Measurements from ENCODE around the gene RAB6B.
A peak's percentile ranks its signal among the peaks of the same experiment; 100 is the strongest.

The RAB6B gene

DNA sequence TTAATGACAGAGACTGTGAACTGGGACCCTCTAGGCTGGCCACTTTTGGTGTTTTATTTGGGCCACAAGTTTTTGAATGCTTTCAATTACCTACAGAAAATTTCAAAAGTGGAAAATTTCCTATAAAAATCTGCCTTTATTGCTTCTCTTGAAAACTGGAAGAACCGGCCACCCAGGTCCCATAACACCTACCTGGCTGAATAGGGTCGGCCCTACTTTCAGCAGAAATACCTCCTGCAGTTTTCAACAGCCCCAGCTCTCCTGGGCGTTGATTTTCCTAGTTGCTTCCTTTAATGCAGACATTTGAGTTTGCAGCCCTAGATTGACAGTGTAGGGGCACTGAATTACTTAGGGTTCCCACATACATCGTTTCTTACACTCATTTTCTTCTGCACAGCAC is 90.8 kb downstream of the RAB6B start:
- no peak for DNase-seq (ENCODE audit: low read depth)
- peak overlapping the region; percentile 77; the same call in 1 of the 2 replicates for H3K4me3 ChIP-seq (ENCODE audit: low read depth, low read length)
- TF ChIP-seq, protein P1, sequence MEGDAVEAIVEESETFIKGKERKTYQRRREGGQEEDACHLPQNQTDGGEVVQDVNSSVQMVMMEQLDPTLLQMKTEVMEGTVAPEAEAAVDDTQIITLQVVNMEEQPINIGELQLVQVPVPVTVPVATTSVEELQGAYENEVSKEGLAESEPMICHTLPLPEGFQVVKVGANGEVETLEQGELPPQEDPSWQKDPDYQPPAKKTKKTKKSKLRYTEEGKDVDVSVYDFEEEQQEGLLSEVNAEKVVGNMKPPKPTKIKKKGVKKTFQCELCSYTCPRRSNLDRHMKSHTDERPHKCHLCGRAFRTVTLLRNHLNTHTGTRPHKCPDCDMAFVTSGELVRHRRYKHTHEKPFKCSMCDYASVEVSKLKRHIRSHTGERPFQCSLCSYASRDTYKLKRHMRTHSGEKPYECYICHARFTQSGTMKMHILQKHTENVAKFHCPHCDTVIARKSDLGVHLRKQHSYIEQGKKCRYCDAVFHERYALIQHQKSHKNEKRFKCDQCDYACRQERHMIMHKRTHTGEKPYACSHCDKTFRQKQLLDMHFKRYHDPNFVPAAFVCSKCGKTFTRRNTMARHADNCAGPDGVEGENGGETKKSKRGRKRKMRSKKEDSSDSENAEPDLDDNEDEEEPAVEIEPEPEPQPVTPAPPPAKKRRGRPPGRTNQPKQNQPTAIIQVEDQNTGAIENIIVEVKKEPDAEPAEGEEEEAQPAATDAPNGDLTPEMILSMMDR (IDR thresholded peaks at IDR 0.05; ENCODE audit: low read depth, low read length, missing control alignments) = no peak

DNA sequence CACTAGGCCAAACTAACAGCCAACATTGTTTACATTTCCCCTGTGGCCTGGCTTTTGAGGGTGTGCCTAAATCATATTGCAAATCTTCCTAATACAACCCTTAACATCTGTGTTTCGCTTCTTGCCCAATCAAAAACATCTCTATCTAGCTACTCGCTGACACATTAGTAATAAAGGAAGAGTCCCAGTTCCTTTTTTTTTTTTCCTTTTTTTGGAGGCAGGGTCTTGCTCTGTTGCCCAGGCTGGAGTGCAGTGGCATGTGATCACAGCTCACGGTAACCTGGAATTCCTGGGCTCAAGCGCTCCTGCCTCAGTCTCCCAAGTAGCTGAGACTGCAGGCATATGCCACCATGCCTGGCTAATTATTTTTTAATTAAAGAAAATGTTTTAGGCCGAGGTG is 92.2 kb downstream of the RAB6B start:
- DNase-seq (ENCODE audit: low read depth) = no peak
- TF ChIP-seq, protein P1 (IDR thresholded peaks at IDR 0.05; ENCODE audit: low read depth, low read length, missing control alignments) = no peak
- no peak overlapping the region for H3K4me3 ChIP-seq (ENCODE audit: low read depth, low read length)

DNA sequence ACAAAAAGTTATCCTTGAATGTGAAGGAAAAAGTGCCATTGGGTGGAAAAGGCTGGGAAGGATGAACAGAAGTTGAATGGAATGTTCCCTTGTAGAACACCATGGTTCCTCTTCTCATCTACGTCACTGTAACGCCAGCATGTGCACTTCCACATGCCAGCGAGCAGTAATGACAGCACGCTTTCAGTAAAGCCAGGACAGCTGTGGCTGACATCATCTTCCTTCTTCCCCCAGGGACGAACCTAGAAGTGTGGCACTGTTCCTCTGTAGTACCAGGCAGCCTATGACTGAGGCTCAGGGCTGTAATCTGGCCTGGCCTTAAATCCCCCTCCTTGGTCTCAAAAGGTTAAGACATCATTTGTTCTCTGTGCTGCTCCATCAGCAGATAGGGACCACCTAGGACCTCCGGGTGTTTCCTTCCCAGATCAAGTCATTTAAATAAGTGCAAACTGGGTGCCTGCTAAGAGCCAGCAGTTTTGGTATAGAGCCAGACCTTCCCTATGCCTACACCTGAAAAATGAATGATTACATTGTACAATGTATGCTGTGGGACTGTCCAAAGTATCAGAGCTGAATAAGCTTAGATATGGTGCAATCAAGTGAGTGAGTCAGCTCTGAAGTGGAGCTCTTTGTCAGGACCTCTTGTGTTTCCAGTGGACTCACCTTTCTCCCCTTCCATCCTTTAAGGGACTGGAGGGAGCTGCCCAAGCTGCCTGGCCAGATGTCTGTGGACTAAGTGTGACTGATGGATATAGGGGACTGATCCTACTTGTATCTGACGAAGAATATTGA is 95.7 kb downstream of the RAB6B start:
- no peak overlapping the region for H3K4me3 ChIP-seq (ENCODE audit: low read depth, low read length)
- TF ChIP-seq, protein P1 (IDR thresholded peaks at IDR 0.05; ENCODE audit: low read depth, low read length, missing control alignments) = no peak
- no peak for DNase-seq (ENCODE audit: low read depth)

DNA sequence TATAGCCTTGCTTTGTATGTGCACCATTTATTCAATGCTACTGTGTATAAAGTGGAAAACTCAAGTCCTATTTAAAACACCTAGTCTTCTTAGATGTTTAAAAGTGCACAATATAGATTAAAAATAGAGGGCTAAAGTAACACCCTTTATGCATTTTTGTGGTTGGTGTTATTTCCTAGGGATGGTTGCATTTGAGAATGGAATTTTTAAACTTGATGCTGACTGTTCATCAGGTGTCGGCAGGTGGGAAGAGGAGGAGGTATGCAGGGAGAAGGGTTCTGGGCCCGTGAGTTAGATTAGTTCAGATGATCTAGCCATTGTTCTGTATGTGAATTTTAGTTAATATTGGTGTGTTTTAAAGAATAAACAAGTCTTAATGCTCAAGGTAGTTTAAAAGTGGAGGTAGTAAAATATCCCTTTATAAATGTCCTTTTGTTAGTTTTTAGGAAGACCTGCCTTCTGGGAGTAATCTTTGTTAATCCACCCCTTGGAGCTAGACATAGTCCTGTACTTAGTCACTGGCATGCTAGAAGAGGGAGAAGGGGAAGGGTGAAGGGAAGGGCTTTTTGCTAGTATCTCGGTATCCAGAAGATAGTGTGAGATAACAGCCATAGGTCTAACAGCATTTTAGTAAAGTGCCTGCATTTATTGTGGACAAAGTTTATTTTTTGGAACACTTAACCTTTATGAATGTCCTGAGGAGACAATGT is 98.1 kb downstream of the RAB6B start:
- H3K4me3 ChIP-seq (ENCODE audit: low read depth, low read length) = no peak overlapping the region
- TF ChIP-seq, protein P1 (IDR thresholded peaks at IDR 0.05; ENCODE audit: low read depth, low read length, missing control alignments) = no peak
- DNase-seq (ENCODE audit: low read depth) = no peak

DNA sequence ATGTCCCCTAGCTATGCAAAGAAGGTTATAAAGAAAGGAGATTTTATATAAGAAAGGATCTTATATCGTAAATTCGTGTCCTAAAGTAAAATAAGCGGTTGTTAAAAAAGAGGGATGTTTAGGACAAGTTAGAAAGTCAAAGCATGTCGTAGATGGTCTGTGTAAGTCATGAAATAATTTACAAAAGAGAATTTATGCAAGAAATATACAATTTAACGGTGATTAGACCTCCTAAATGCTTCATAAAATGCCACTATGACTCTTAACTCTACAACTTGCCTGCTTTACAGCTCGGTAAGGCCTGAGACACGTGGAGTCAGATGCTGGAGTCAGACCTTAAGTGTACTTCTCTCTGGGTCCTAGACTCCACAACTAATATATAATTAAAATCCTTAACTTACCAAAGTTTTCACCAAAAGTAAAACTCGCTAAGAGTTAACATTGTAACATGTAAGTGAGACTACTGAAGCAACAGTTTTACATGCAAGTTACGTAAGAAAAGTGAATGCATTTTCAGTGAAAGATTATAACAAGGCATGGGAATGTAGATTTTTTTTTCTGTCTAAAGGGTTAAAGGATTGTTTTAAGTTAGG is 103.4 kb downstream of the RAB6B start:
- no peak for DNase-seq (ENCODE audit: low read depth)
- TF ChIP-seq, protein P1 (IDR thresholded peaks at IDR 0.05; ENCODE audit: low read depth, low read length, missing control alignments) = no peak
- H3K4me3 ChIP-seq (ENCODE audit: low read depth, low read length) = no peak overlapping the region

DNA sequence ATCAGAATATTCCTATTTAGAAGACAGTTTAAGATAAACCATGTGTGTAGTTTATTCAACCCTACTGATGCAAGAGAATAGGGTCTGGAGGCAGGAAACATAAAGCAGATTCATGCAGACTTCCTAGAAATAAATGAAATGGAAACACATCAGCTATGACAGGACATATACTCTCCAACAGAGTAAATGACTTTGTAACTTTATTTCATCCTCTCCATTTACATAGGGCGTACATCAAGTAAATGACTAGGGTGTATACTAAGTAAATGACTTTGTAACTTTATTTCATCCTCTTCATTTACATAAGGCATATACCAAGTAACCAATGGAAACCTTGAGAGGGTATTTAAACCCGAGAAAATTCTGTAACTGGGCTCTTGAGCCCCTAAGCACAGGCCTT is 107.7 kb downstream of the RAB6B start:
- TF ChIP-seq, protein P1 (IDR thresholded peaks at IDR 0.05; ENCODE audit: low read depth, low read length, missing control alignments) = no peak
- no peak overlapping the region for H3K4me3 ChIP-seq (ENCODE audit: low read depth, low read length)
- DNase-seq (ENCODE audit: low read depth) = no peak
